Activated naive CD4-positive, alpha-beta T cell treated with Interleukin-2 at 50 U/mL for 16 hours (primary cell): Measurements from ENCODE around the gene GPRC5B.
A peak's percentile ranks its signal among the peaks of the same experiment; 100 is the strongest.

Source experiments
- DNase-seq: peaks from one replicate; pipeline ENCODE4 v3.0.0-alpha.2; 2020

GPRC5B gene

DNA sequence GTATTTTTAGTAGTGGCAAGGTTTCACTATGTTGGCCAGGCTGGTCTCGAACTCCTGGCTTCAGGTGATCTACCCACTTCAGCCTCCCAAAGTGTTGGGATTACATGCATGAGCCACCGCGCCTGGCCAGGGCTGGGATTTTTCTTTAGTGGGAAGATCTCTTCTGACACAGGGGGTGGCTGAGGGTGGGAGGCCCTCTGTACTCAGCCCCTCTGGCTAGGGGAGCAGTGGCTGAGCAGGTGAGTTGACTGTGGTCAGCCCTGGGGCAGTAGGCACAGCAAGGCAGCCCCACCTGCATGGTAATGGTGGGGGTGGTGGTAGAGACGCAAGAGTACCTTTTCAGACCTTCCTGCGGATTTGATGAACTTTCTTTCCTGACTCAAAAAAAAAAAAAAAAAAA lies 12.3 kb upstream of the GPRC5B start:
- no peak for DNase-seq

DNA sequence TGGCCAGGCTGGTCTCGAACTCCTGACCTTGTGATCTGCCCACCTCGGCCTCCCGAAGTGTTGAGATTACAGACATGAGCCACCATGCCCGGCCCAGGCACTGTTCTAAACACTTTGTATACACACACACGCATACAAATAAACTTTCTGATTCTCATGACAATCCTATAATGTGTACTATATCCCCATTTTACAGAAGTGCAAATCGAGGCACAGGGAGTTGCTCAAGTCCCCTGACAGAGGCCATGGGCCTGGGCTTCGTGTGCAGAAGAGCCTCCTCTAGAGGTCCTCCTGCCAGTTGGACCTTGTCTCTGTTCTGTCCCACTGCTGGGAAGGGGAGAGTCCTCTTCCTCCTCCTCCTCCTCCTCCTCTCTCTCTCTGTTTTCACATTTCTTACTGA lies 9.9 kb upstream of the GPRC5B start:
- no peak for DNase-seq

DNA sequence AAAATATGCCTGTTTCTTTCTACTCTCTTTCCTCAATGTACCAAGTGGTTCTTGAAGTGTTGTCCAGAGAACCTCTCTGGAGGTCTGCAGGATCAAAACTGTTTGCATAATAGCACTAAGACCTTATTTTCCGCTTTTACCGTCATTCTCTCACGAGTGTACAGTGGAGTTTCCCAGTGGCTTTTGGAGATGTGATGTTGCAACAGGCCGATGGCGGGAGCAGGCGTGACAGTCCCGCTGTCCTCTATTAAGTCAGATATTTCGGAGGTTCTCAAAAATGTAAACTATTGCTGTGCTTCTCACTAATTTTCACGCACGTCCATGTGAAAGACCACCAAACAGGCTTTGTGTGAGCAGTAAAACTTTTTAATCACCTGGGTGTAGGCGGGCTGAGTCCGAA lies 8.3 kb upstream of the GPRC5B start:
- DNase-seq = no peak

DNA sequence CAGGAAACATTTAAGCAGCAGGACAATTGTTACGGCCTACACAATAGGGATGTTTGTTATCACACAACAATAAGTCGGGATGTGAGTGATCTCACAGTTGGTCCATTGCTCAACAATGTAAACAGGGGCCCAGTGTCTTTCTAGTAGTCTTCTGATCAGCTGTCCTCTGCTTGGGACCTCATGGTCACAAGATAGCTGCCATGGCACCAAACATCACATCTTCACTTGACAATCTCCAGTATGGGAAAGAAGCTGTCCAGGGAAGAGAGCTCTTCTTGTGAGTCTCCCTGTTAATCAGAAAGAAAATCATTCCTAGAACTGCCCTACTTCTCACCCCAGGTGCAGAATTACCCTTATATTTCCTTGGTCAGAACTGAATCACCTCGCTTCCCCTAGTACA lies 6.3 kb upstream of the GPRC5B start:
- DNase-seq = no peak

DNA sequence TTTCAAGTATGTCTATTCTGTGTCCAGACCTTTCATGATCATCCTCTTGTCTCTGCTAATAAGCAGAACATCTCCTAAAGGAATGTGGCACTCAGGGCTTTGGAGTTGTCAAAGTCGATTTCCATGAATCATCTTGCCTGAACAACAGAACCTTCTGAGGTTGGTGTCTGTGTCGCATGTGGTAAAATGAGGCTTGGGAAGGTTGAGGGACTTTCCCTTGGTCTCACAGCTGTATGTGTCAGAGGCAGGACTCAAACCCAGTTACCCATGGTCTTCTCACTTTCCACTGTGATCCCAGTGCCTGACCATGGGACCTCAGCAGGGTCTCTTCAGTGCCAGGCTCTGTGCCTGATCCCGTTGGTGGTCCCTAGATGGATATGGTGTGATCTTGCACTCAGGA lies 4.2 kb upstream of the GPRC5B start:
- DNase-seq = no peak

DNA sequence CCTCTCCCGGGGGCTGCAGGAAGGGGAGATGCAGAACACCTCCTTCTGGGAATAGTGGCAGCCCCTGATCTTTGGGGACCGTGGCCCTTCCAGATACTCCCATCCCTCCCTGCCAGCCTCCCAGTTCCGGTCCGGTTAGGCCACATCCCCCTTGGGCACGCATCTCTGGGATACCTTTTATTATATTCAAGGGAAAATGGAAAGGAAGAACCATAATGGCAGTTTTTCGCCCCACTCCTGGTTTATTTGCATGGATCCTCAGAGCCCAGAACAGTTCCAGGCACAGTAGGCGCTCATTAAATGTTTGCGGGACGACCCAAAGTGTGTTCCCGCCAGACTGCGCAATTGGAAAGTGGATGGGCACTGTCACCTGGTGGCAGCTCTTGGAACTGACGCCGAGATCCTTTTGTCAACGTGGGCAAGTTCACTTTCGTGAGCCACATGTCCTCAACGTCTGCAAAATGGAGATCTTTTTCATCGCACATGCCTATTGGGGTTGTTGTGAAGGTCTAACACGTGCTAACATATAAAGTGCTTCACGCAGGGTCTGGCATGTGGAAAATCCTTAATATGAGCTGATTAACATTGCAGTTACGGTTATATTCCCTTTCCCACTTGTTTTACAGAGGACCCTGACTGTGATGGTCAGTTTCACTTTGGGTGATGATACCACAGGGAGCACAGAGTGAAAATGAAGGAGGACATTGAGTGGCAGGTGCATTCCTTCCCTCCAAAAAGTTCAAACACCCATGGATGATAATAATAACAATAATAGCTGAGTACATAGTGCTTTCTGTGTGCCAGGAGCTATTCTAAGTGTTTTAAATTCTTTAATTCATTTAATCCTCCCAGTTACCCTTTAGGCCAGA lies 1.7 kb upstream of the GPRC5B start:
- peak; percentile 85 for DNase-seq

DNA sequence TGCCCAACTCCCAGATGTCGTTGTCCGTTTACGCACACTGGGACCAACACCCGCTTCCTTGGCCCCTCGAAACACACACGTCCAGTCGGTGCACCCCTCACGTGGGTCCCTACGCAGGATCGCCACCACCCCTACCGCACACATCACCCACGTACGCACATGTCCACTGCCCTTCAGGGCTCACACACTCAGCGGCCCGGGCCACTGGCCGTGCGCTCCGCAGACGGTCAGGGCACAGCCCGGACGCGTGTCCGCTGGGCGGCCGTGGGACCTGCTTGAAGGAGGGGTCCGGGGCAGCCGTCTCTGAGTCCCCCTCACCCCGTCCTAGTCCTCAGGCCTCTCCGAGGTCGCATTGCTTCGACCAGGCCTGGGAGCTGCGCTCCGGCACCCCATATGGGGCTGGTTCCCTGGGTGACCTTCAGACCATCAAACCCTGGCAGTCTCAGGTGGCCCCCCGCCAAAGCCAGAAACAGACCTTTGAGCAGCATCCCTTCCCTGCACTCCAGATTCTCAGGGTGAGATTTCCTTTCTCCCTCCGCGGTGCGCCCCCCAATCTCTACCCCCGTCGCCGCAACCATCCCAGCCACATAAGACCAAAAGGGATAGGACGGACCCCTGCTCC lies 914 bp upstream of the GPRC5B start:
- no peak for DNase-seq

DNA sequence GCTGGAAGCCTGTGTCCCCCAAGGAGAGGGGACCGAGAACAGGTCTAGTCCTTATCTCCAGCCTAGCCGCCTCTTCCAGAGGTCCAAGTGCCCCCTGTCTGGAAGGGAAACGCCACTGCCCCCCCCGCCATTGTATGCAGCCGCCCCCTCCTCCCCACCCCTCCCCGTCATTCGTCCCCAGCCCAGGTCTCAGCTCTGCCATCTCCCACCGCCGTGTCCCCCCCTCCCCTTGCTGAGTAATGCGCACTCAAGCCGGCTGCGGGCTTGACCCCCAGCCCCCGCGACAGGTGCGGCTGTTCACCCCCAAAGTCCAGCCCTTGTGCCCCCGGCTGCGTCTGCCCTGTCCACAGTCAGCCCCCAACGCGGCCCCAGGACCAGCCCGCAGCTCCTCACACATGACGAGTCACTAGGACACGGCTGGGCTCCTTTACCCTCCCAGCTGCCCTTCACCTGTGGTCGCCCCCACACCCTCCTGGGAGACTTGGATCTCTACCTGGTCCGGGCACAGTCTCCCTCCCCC lies 622 bp downstream of the GPRC5B start:
- DNase-seq = no peak

DNA sequence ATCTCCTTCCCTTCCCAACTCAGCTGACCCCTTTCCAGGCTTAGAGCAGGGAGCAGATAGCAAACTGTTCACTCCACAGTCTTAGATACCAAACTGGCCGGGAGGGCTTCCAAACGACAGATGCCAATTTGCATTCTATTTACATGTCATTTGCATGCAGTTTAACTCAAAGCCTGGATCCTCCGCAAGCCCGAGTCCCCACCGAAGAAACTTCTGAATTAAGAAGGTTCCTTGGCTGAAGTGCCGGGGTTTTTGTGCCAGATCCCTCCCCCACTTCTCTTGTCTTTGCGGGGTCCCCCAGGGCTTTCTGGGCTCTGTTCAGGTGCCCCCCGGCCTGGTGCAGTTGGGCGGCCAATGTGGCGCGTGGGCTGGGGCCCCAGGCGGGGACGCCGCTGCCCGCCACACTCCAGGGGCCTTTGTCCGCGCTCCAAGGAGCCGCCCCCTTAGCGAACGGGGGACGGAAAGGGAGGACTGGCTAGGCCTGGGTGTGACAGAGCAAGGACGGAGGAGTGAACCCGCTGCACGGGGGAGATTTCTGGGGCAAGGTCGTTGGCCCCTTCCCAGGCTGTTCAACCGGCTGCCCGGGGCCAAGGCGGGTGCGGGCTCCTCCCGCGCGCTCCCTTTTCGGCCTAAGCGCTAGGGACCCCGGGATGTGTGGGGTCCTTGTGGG lies 1.2 kb downstream of the GPRC5B start:
- DNase-seq = no peak

DNA sequence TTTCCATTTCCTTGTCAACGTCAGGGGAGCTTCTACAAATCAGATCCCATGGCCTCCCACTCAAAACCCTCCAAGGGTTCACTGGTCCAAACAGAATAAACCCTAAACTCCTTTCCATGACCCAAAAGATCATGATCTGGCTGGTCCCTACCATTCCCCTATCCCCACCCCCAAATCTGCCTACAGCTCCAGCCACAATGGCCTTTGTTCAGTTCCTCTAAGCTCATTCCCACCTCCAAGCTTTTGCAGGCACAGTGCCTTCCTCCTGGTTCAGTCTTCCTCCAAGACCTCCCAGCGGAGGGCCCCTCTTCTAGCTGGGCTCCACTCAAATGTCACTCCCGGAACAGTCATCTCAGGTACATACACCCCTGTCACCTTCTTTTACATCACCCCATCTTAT lies 2.0 kb downstream of the GPRC5B start:
- DNase-seq = no peak

DNA sequence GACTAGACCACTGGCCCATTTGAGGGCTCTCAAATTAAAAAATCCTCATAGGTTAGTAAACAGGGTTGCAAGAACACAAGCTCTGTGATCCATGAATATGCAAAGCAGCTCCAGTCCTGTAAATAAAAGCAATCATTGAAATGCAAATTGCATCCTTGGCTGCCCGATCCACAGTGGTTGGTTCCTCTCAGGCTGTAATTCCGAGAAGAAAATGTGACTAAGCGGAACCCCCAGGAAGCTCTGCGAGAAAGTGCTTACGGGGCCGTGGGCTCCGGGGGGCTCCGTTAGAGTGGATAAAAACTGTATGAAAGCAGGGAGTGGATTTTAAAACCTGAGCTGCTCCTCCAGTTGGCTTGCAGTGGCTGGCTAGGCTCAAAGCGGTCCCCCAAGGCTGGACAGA lies 2.5 kb downstream of the GPRC5B start:
- no peak for DNase-seq

DNA sequence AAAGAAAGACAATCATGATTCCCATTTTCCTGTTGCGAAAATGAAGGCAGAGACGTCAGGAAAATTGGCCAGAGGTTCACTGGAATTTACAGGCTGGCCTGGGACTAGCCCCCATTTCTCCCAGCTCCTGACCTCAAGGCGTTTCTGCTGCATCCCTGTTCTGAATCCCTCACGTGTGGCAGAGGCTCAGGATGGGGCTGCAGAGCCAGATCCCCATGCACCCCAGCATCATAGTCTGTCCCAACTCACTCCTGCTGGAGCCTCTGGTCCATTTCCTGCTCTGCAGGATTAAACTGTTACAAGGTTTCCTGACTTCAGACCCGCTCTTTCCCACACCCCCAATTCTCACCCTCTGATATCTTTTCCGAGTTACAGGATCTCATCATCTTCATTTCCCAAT lies 2.9 kb downstream of the GPRC5B start:
- no peak for DNase-seq

DNA sequence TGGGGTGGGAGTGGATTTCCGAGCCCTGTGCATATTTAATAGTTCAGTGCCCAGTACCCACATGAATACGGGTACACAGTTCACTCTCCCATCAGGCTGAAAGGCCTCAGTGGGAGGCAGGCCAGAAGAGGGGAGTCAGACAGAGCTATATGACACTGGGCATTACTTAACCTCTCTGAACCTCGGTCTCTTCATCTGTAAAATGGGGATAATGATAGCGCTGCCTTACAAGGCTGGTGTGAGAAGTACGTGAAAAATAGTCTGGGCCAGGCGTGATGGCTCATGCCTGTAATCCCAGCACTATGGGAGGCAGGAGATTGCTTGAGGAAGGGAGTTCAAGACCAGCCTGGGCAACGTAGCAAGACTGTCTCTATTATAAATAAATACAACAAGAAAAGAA lies 3.6 kb downstream of the GPRC5B start:
- no peak for DNase-seq

DNA sequence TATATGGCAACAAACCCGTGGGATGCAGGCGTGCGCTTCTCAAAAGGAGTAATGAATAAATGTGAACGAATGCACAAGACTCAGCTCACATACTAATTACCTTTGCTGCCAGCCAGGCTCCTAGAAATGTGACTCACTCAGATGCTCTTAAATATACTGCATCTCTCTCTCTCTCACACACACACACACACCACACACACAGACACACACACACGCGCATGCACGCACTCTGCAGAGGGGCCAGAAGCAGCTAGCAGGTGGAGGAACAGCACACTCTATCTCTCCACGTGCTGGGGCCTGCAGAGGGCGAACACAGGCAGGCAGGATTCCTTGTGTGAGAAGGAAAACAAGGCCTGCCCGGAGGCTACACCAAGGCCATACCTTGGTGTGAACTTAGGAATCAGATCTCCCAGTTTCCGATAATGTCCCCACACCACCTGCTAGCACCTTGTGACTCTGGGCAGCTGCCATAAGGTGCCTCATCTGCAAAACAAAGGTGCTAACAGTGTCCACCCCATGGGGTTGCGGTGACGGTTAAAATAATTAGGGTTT lies 5.3 kb downstream of the GPRC5B start:
- DNase-seq = no peak

DNA sequence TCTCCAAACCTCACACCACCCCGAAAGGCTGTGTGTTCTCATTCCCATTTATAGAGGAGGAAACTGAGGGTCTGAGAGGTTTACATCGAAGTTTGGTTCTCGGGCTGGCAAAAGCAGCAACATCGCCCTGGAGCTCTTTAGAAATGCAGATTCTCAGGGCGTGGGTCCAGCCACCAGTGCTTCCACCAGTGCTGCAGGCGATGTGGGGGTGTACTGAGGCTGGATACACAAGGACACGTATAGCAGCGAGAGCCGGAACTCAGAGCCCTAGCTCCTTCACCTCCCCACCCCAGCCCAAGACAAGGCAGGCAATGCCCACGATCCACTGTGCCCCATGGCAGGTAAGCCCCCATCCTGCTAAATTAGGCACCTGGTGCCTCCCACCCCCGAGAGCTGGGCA lies 5.9 kb downstream of the GPRC5B start:
- DNase-seq = no peak

DNA sequence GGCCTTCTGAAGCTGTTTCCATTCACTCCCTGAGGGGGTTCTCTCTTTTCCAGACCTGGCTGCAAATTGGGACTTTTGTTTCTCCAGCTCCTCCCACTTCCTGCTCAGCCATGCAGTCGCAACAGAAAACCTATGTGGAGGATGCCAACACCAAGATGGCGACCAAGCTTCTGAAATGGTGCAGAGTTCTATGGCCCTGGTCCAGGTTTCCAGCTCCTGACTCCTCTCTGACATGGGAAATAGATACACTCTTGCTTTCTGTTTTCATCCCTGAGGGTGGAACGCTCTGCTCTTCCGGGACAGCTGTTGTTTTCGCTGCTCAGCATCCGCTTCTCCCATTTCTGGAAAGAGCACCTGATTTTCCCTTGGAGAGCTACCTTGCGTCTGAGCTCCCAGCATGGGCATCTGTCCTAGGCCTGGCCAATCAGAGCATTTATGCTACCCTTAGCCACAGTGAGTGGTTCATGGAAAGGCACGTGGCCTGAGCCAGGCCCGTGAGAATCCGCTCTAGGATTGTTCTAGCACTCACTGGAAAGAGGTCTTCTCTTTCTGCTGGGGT lies 8.1 kb downstream of the GPRC5B start:
- DNase-seq = no peak

DNA sequence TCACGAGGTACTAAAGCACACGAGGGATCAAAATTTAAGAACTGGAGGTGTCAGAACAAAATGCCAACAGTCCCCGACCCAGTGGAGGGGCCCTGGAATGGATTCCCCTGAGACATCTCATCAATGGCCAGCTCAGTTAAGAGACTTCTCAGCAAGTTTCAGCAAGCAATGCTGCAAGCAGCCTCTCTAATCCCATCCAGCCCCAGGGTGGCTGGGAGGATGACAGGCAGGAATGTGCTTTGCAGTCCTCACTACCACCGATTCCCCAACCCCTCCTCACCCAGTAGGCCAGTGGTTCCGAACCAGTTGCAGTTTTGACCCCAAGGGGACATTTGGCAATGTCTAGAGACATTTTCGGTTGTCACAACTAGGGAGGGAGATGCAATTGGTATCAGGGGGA lies 8.7 kb downstream of the GPRC5B start:
- no peak for DNase-seq

DNA sequence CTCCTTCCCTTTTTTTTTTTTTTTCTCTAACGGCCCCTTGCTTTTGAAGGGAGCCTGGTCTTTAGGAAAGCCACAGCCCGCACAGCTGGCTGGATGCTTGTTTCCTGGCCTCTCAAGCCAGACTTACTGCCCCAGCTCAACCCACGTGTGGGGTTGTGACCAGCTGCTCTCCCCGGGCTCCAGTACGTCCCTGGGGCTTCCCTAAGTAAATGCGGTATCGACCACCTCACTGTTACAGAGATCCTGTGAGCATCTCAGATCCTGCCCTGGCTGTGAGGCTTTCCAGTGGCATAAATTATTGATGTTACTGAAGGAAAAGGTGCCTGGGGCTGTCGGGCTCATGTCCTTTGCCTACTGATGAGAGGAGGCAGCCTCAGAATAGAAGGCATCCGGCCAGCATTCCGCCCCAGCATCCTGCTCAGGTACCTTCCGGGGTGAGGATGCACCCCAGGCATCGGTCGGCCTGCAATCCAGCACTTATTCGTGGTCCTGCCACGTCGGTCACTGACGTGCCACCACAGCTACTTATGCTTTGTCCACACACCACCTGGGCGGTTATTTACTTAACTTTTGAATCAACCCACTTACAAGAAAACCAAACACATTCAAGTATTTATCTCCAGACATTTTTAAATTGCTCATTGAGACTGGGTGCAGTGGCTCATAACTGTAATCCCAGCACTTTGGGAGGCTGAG lies 9.6 kb downstream of the GPRC5B start:
- no peak for DNase-seq

DNA sequence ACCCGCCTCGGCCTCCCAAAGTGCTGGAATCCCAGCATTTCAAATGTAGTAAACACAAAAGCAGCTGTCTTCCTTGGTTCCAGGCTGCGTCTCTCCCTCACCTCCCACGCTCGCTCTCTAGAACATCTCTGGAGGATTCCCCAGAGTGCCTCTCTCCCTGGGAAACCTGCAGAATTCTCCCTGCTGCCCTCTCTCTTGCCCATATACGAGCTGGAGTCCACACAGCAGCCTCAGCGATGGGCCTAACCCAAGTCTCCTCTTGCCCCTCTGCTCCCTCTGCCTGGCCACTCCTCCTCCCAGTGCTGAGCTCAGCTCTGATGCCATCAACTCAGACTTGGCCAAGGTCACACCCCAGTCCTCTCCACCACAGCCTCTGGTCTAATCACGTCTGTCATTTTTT lies 10.6 kb downstream of the GPRC5B start:
- no peak for DNase-seq

DNA sequence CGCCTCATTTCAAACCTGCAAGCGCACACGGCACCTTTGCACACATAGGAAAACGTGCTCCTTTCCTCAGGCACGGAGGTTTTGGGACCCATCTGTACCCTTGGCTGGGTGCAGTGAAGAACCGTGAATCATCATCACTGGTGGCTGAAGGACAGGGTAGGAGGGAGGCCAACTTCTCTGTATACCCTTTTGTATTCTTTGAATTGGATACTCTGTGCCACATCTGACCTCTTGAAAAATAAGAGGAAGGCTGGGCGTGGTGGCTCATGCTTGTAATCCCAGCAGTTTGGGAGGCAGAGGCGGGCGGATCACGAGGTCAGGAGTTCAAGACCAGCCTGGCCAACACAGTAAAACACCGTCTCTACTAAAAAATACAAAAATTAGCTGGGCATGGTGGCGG lies 11.7 kb downstream of the GPRC5B start:
- no peak for DNase-seq

DNA sequence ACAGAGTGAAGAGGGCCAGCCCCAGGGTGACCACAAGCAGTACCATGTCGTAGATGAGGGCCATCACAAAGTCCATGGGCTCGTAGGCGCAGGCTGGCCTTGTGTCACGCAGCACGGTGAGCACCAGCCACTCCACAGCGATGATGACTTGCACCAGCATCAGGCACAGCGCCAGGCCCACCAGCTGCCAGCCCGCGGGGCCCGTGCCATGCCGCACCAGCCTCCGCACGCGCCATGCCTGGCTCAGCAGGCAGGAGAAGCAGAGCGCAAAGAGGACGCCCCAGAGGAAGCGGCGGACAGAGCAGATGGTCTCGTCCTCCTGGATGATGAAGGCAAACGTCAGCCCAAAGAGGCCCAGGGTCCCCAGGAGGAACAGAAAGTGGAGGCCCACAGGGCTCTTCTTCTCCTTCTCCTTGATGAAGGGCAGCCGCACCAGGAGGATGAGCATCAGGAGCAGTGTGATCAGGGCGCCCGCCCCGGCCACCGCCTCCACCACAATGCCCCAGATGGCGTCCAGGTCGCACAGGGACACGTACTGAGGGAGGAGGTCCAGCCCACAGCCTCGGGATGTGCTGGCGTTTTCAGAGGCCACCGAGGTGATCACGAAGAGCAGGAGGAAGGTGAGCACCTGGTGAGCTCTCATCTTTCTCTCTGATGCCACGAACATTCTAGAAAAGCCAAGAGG lies 12.3 kb downstream of the GPRC5B start:
- DNase-seq = no peak

DNA sequence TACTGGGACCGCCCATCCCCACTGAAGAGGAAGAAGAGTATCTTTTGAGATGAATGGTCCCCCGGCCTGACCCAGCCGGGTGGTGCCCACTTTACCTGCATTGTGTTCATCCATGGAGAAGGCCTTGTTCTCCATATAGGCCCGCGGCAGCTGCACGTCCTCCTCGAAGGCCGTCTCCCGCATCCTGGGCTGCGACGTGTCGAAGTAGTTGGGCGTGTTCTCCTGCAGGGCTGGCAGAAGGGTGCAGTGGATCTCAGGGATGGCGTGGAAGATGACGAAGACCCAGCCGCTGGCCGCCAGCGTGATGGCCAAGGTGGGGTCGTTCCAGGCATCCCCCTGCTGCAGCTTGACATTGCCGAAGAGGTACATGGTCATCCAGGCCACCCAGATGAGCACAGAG lies 12.9 kb downstream of the GPRC5B start:
- DNase-seq = no peak
